ENCODE data around the gene TEX22.

TEX22 gene

DNA sequence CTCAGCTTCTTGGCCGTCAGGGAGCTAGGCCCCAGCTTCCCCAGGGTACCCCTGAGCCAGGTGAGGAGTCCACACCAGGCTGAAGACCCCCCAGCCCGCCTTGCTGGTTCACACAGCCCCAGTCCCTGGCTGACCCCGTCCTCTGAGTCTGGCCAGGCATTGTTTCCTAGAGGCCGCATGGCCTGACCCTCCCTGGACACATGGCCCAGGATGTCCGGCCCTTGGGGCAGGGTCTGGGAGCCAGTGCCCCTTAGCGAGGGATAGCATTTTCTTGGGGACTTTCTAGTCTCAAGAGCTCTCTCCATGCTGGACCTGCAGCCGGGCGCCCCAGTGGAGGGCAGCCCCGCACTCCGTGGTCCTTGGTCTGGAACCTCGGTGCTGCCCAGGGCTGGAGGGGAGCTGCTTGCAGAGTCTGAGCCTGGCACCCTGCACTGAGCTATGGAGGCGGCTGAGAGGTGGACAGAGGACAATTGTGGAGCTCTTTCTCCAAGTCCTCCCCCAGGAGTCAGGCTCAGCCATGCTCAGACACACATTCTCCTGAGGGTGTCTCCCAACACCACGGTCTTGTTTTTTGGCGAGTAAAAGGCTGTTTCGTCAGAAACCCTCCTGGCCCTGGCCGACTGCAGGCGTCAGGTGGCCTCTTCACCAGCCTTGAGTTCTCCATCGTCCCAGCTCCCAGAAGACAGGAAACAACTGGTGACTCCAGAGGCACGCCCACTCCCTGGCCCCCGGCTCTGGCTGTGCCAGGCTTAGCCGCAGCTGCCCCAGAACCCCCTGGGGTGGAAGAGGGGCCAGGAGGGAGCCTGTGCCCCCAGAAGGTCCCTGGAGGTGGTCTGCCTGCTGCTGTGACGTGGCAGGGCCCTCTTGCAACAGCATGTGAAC, 58.6 kb downstream of the TEX22 start:
- no peak overlapping the region for H3K27ac ChIP-seq
- H3K4me3 ChIP-seq (ENCODE audit: low read depth, low read length), result no peak overlapping the region
- no peak for DNase-seq
- TF ChIP-seq CTCF (IDR thresholded peaks at IDR 0.05; ENCODE audit: low read depth, low read length, missing control alignments), result no peak
- H3K36me3 ChIP-seq (replicated peaks), result peaks cover 54% of the 10 kb centered on the region
- in situ Hi-C loops (cut with HindIII; ENCODE audit: low pct_ligation_motif_present, low sequenced_read_pairs), result no loop called here
- H3K27me3 ChIP-seq (replicated peaks), result no peaks in the 10 kb centered on the region

- Histone ChIP-seq H3K27ac (no peak overlapping the region), H3K36me3 (replicated peaks) (peaks cover 55% of the 10 kb centered on the region), H3K27me3 (replicated peaks) (no peaks in the 10 kb centered on the region), H3K4me3 (ENCODE audit: low read depth, low read length) (no peak overlapping the region)
- no peak for TF ChIP-seq CTCF (IDR thresholded peaks at IDR 0.05; ENCODE audit: low read depth, low read length, missing control alignments)
- in situ Hi-C loops (cut with HindIII; ENCODE audit: low pct_ligation_motif_present, low sequenced_read_pairs), result no loop called here
- no peak for DNase-seq
Observed at GRCh38 chr14:105458010-105458409, 59.7 kb downstream of the TEX22 start.

DNA sequence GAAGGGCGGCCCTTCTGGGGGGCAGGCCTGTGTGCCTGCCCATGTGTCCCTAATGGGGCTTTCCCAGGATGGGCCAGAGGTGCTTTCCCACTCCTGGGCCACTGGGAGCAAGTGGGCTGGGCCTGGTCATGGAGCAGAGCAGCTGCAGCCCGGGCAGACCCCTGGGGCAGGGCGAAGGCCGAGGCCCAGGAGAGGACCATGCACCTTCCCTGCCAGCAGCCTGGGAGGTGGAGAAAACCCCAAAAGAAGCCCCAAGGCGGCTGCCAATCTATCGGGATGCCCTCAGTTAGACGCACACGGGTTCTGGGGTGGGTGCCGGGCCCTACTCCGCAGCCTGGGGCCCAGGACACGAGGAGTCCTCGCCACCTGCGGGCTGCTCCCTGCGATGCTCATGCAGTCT, 60.2 kb downstream of the TEX22 start:
- Histone ChIP-seq H3K27ac (no peak overlapping the region), H3K27me3 (replicated peaks) (no peaks in the 10 kb centered on the region), H3K36me3 (replicated peaks) (peaks cover 53% of the 10 kb centered on the region), H3K4me3 (ENCODE audit: low read depth, low read length) (no peak overlapping the region)
- TF ChIP-seq CTCF (IDR thresholded peaks at IDR 0.05; ENCODE audit: low read depth, low read length, missing control alignments), result no peak
- no peak for DNase-seq
- in situ Hi-C loops (cut with HindIII; ENCODE audit: low pct_ligation_motif_present, low sequenced_read_pairs), result no loop called here

DNA sequence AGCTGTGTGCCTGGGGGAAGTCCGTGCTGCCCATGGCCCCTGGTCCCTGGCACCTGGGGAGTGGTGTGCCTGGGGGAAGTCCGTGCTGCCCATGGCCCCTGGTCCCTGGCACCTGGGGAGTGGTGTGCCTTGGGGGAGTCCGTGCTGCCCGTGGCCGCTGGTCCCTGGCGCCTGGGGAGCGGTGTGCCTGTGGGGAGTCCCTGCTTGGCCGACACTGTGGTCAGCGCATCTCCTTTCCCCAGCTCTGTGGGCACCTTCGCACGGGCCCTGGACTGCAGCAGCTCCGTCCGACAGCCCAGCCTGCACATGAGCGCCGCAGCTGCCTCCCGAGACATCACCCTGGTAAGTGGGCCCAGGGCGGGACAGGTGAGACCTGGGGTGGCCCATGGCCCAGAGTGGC, 61.8 kb downstream of the TEX22 start:
- no peaks in the 10 kb centered on the region for H3K27me3 ChIP-seq (replicated peaks)
- in situ Hi-C loops (cut with HindIII; ENCODE audit: low pct_ligation_motif_present, low sequenced_read_pairs), result no loop called here
- H3K27ac ChIP-seq, result no peak overlapping the region
- DNase-seq, result no peak
- no peak overlapping the region for H3K4me3 ChIP-seq (ENCODE audit: low read depth, low read length)
- H3K36me3 ChIP-seq (replicated peaks), result peaks cover 52% of the 10 kb centered on the region
- TF ChIP-seq CTCF (IDR thresholded peaks at IDR 0.05; ENCODE audit: low read depth, low read length, missing control alignments), result no peak

GRCh38 chr14:105460616-105461015, 62.3 kb downstream of the TEX22 start:
- DNase-seq, result no peak
- H3K27me3 ChIP-seq (replicated peaks), result no peaks in the 10 kb centered on the region
- H3K4me3 ChIP-seq (ENCODE audit: low read depth, low read length), result no peak overlapping the region
- no peak for TF ChIP-seq CTCF (IDR thresholded peaks at IDR 0.05; ENCODE audit: low read depth, low read length, missing control alignments)
- H3K36me3 ChIP-seq (replicated peaks), result peaks cover 48% of the 10 kb centered on the region
- no peak overlapping the region for H3K27ac ChIP-seq
- in situ Hi-C loops (cut with HindIII; ENCODE audit: low pct_ligation_motif_present, low sequenced_read_pairs), result no loop called here

GRCh38 chr14:105461903-105462302, 63.6 kb downstream of the TEX22 start:
- in situ Hi-C loops (cut with HindIII; ENCODE audit: low pct_ligation_motif_present, low sequenced_read_pairs), result no loop called here
- Histone ChIP-seq H3K36me3 (replicated peaks) (peaks cover 51% of the 10 kb centered on the region), H3K27me3 (replicated peaks) (no peaks in the 10 kb centered on the region), H3K27ac (no peak overlapping the region), H3K4me3 (ENCODE audit: low read depth, low read length) (no peak overlapping the region)
- DNase-seq, result no peak
- TF ChIP-seq CTCF (IDR thresholded peaks at IDR 0.05; ENCODE audit: low read depth, low read length, missing control alignments), result no peak

All from brain microvascular endothelial cell (primary cell).